ENCODE data around the gene CPNE6. TPM values are rescaled to one million over a fixed set of nuclear protein-coding genes. Genes with fewer than 3 reads are reported as not detected.
A peak's percentile ranks its signal among the peaks of the same experiment; 100 is the strongest.
"Not testable (repeated sequence)": the region's sequence is repeated elsewhere in the genome, so short reads cannot be mapped to it uniquely, and the experiment has no call there.

Gene CPNE6
- not detected for total RNA-seq
- under 1 TPM; 0.05 to 0.17 TPM for polyA plus RNA-seq

GRCh38 chr14:24071144-24071697, at the start of gene CPNE6:
TSS of gene CPNE6 (plus strand) at chr14:24071562. CDS start at chr14:24072937, 1,375 bp downstream.
- Histone ChIP-seq H3K36me3 (ENCODE audit: control insufficient read depth in 4 of 4, insufficient read depth in 3 of 4, low read depth in 1 of 4, low read length in 3 of 4) (no peaks in the 10 kb centered on the region), H3K4me3 (ENCODE audit: low read depth in 1 of 3, low read length in 3 of 3) (no peak within 1 kb of the TSS), H3K27ac (ENCODE audit: low read depth in 1 of 2, low read length in 2 of 2) (peak within 1 kb of the TSS in 1 of 2 donors; percentile 24), H3K27me3 (ENCODE audit: control insufficient read depth in 4 of 4, insufficient read depth in 4 of 4, low read length in 3 of 4) (no peaks in the 10 kb centered on the region), H3K9me3 (ENCODE audit: control insufficient read depth in 4 of 4, low read length in 3 of 4) (no peaks in the 10 kb centered on the region), H3K4me1 (ENCODE audit: control insufficient read depth in 4 of 4, insufficient read depth in 4 of 4, low read length in 3 of 4) (peaks cover 37 to 67% (median 61%) of the 10 kb centered on the region in 4 donors), H3K9ac (ENCODE audit: low read depth in 1 of 2, low read length in 2 of 2) (no peak within 1 kb of the TSS)
- no peak for DNase-seq (ENCODE audit: low spot score)
- TF ChIP-seq MAX (IDR thresholded peaks at IDR 0.05) (no peak), EGR1 (IDR thresholded peaks at IDR 0.05; ENCODE audit: low read depth in 2 of 2) (no peak), YY1 (IDR thresholded peaks at IDR 0.05) (no peak), FOXA2 (IDR thresholded peaks at IDR 0.05) (no peak), RXRA (IDR thresholded peaks at IDR 0.05) (no peak), GABPA (IDR thresholded peaks at IDR 0.05 in 1 of 2, conservative IDR thresholded peaks at IDR 0.05 in 1 of 2) (no peak), JUND (IDR thresholded peaks at IDR 0.05) (no peak)
- 83% methylated on average over 19 of the region's 19 CpGs for WGBS

GRCh38 chr14:24024939-24025418, 46.4 kb upstream of the CPNE6 start:
- not testable (repeated sequence) for H3K9ac ChIP-seq (ENCODE audit: low read depth in 1 of 2, low read length in 2 of 2); H3K36me3 ChIP-seq (ENCODE audit: control insufficient read depth in 4 of 4, insufficient read depth in 3 of 4, low read depth in 1 of 4, low read length in 3 of 4); H3K9me3 ChIP-seq (ENCODE audit: control insufficient read depth in 4 of 4, low read length in 3 of 4); H3K27me3 ChIP-seq (ENCODE audit: control insufficient read depth in 4 of 4, insufficient read depth in 4 of 4, low read length in 3 of 4); H3K27ac ChIP-seq (ENCODE audit: low read depth in 1 of 2, low read length in 2 of 2); DNase-seq (ENCODE audit: low spot score); H3K4me1 ChIP-seq (ENCODE audit: control insufficient read depth in 4 of 4, insufficient read depth in 4 of 4, low read length in 3 of 4); H3K4me3 ChIP-seq (ENCODE audit: low read depth in 1 of 3, low read length in 3 of 3)
- peak; percentile 27 to 35 for TF ChIP-seq HNF4A (conservative IDR thresholded peaks at IDR 0.05)
- WGBS, result 92% methylated on average over 3 of the region's 3 CpGs

- not testable (repeated sequence) for H3K36me3 ChIP-seq (ENCODE audit: control insufficient read depth in 4 of 4, insufficient read depth in 3 of 4, low read depth in 1 of 4, low read length in 3 of 4); H3K27ac ChIP-seq (ENCODE audit: low read depth in 1 of 2, low read length in 2 of 2); DNase-seq (ENCODE audit: low spot score); H3K9me3 ChIP-seq (ENCODE audit: control insufficient read depth in 4 of 4, low read length in 3 of 4); H3K9ac ChIP-seq (ENCODE audit: low read depth in 1 of 2, low read length in 2 of 2); H3K4me3 ChIP-seq (ENCODE audit: low read depth in 1 of 3, low read length in 3 of 3); H3K27me3 ChIP-seq (ENCODE audit: control insufficient read depth in 4 of 4, insufficient read depth in 4 of 4, low read length in 3 of 4)
- peaks cover 4 to 13% (median 6%) of the 10 kb centered on the region in 4 donors for H3K4me1 ChIP-seq (ENCODE audit: control insufficient read depth in 4 of 4, insufficient read depth in 4 of 4, low read length in 3 of 4)
- WGBS, result 98% methylated on average over 2 of the region's 3 CpGs
Observed at GRCh38 chr14:24029687-24030086, 41.7 kb upstream of the CPNE6 start.

- H3K4me3 ChIP-seq (ENCODE audit: low read depth in 1 of 3, low read length in 3 of 3); H3K27me3 ChIP-seq (ENCODE audit: control insufficient read depth in 4 of 4, insufficient read depth in 4 of 4, low read length in 3 of 4); H3K9me3 ChIP-seq (ENCODE audit: control insufficient read depth in 4 of 4, low read length in 3 of 4); H3K27ac ChIP-seq (ENCODE audit: low read depth in 1 of 2, low read length in 2 of 2); H3K9ac ChIP-seq (ENCODE audit: low read depth in 1 of 2, low read length in 2 of 2); DNase-seq (ENCODE audit: low spot score); H3K36me3 ChIP-seq (ENCODE audit: control insufficient read depth in 4 of 4, insufficient read depth in 3 of 4, low read depth in 1 of 4, low read length in 3 of 4): not testable (repeated sequence)
- H3K4me1 ChIP-seq (ENCODE audit: control insufficient read depth in 4 of 4, insufficient read depth in 4 of 4, low read length in 3 of 4), result peaks cover 4 to 10% (median 7%) of the 10 kb centered on the region in 4 donors
- 96% methylated on average over 2 of the region's 2 CpGs for WGBS
Observed at GRCh38 chr14:24031331-24031730, 40.0 kb upstream of the CPNE6 start.
